Stimulated activated CD4-positive, alpha-beta T cell treated with anti-CD3 and anti-CD28 coated beads, Interleukin-1b, Interleukin-23, amount 100 ng/mL, for 24 hours (primary cell): ENCODE data around the gene FITM1.
A peak's percentile ranks its signal among the peaks of the same experiment; 100 is the strongest.

Experiments used
- DNase-seq, 4 experiments: peaks; one replicate each; pipeline ENCODE4 v3.0.0-alpha.2; 2020; ENCODE audit warnings: low read depth in 4 of 4, low spot score in 1 of 4

Gene FITM1

GRCh38 chr14:24138396-24139271 is 8.2 kb downstream of the FITM1 start:
- DNase-seq = no peak

GRCh38 chr14:24139272-24139934 is 8.9 kb downstream of the FITM1 start:
- no peak for DNase-seq

- peak; percentile 97 to 100 (median 98) for DNase-seq
Measured at GRCh38 chr14:24141097-24141880, 10.8 kb downstream of the FITM1 start, which contains the start of gene EMC9. Gene EMC9, minus strand, starts transcription at chr14:24141591. Its CDS starts 287 bp downstream, at chr14:24141304.

GRCh38 chr14:24143511-24143910 is 13.1 kb downstream of the FITM1 start:
- no peak for DNase-seq

GRCh38 chr14:24144451-24144850 is 14.0 kb downstream of the FITM1 start:
- DNase-seq = no peak

- DNase-seq = no peak
Measured at GRCh38 chr14:24145219-24145618, 14.8 kb downstream of the FITM1 start.

GRCh38 chr14:24145690-24146452 is 15.4 kb downstream of the FITM1 start:
- no peak for DNase-seq

GRCh38 chr14:24146453-24146977 is 16.1 kb downstream of the FITM1 start, which contains the start of gene PSME2:
Gene PSME2, minus strand, starts transcription at chr14:24146610. Its CDS starts 29 bp downstream, at chr14:24146581.
- peak; percentile 62 to 93 (median 78) for DNase-seq

- peak; percentile 92 to 98 (median 95) for DNase-seq
Measured at GRCh38 chr14:24146978-24147760, 16.7 kb downstream of the FITM1 start, which contains the start of gene RNF31. Gene RNF31, plus strand, starts transcription at chr14:24147498. Its CDS starts 201 bp downstream, at chr14:24147699.

- DNase-seq = no peak
Measured at GRCh38 chr14:24147761-24148428, 17.4 kb downstream of the FITM1 start.

GRCh38 chr14:24149302-24149969 is 19.0 kb downstream of the FITM1 start:
- DNase-seq = no peak

GRCh38 chr14:24150061-24150460 is 19.6 kb downstream of the FITM1 start:
- no peak for DNase-seq

- no peak for DNase-seq
Measured at GRCh38 chr14:24150567-24150966, 20.1 kb downstream of the FITM1 start.

- no peak for DNase-seq
Measured at GRCh38 chr14:24150993-24151392, 20.5 kb downstream of the FITM1 start.

GRCh38 chr14:24151404-24152080 is 21.1 kb downstream of the FITM1 start:
- no peak for DNase-seq

- no peak for DNase-seq
Measured at GRCh38 chr14:24155100-24155499, 24.6 kb downstream of the FITM1 start.

GRCh38 chr14:24156840-24157239 is 26.4 kb downstream of the FITM1 start:
- DNase-seq = no peak

GRCh38 chr14:24157331-24157730 is 26.9 kb downstream of the FITM1 start:
- DNase-seq = no peak
